PC-9 (cell line): ENCODE measurements around the gene RNF223.

Experiments
- CTCF ChIP-seq: fragments of 200-600 bp; sonication (generic); conservative IDR thresholded peaks from 2 replicates; pipeline ENCODE4 v1.6.1; 2017; ENCODE audit warnings: mixed run types, antibody characterized with exemption, mild to moderate bottlenecking, moderate library complexity
- EZH2 ChIP-seq: fragments of 200-600 bp; sonication (generic); IDR thresholded peaks from 2 replicates; pipeline ENCODE4 v1.8.0; 2017; ENCODE audit warnings: antibody characterized with exemption, low read depth

GRCh38 chr1:1080122-1080757 lies 6.1 kb upstream of the RNF223 start:
- TF ChIP-seq CTCF (no peak), EZH2 (no peak)
